OCI-LY1 (cell line): ENCODE data around the gene SPI1.

Source experiments
- CTCF ChIP-seq: fragments of 200-600 bp; sonication (generic), shearing (Covaris generic); IDR thresholded peaks from 2 replicates; pipeline ENCODE4 v1.5.1; 2017; ENCODE audit warnings: mild to moderate bottlenecking, antibody characterized with exemption, low read length, moderate library complexity, mixed read lengths
- EZH2 ChIP-seq: fragments of 200-600 bp; sonication (generic), shearing (Covaris generic); IDR thresholded peaks from 2 replicates; pipeline ENCODE4 v1.8.0; 2017; ENCODE audit warnings: borderline replicate concordance, mixed run types, mild to moderate bottlenecking, antibody characterized with exemption, low read length, moderate library complexity, mixed read lengths

DNA sequence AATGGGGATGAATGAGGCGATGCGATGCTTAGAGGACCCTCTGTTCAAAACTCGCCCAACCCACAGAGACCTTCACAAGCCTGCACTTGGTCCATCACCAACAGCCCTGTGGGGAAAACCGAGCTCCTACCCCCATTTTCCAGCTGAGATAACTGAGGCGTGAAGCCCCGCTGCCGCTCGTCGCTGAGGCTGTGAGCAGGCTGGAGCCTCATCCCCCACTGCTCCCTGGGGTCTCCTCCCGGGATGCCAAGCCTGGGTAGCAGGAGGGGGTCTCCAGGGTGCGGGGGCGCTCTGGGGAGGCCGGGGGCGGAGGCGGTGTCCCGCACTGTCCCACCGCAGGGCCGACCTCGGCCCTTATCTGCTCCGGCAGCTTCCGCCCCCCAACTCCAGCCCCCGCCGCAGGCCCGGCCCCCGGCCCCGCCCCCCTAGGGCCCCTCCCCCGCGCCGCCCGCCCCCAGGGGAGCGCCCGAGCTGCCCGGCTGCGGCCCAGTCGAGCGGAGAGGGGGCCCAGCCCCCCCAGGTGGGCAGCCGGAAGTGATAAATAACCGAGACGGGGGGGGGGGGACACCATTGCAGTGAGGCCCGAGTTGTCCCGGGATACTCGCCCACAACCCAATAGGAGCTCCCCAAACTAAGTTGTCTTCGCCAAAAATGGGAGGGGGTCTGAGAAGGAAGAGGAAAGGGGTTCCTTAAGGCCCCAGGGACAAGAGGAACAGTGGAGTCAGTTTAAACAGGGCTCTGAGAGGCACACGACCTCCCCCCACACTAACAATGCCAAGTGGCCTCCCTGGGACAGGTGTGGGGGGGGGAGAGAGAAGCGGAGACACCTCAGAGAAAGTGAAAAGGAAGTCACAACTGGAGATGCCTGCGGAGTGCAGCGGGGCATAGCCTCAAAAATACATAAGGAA lies 21.8 kb upstream of the SPI1 start:
- TF ChIP-seq EZH2 (no peak), CTCF (no peak)
